SK-N-MC (cell line): ENCODE measurements around the gene KLHDC3.

Experiments used
- EZH2 ChIP-seq: fragments of 200-600 bp; sonication (generic); IDR thresholded peaks from one replicate; pipeline ENCODE4 v1.6.1; 2017; ENCODE audit warnings: antibody characterized with exemption
- POLR2AphosphoS5 ChIP-seq: IDR thresholded peaks from 2 replicates; pipeline ENCODE4 v1.6.1; 2012; ENCODE audit warnings: mild to moderate bottlenecking, low read depth, low read length, borderline replicate concordance

DNA sequence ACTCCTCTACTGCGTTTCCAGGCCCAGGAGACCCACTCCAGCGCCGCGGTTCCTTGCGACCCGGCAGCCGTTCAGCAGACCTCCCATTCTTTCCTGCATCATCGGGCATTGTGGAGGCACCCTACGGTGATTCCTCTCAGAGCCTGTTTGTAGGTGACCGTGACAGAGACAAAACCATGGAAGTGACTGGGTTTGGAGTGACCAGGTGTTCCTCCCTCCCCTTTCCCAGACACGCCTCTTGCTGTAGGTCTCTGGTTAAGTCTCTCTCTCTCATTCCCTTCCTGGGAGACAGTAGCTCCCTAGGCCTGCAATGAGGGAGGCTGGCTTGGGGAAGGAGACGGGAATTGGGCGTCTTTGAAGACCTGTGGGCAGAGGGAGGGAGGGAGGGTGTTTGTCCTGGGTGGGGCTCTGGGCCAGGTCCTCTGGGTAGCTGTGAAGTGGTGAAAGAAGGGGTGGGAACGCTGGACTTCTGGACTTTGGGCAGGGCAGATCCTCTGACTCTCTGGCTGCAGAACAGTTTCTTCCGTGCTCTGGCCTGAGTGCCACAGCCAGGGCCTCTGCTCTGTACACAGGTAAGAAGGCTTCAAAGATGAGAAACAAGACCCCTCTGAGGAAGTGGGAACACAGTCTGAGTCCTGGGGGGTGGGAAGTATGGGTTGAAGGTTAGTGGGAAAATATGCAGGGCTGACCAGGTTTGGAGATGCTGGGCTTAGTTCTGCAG is 46.1 kb downstream of the KLHDC3 start:
- TF ChIP-seq POLR2AphosphoS5: no peak
- no peak for TF ChIP-seq EZH2
